Forelimb muscle (tissue), 1 donor: ENCODE results near the gene KPNA2. TPM values are rescaled to one million over a fixed set of nuclear protein-coding genes. Genes with fewer than 3 reads are reported as not detected.
"Not testable (repeated sequence)": the region's sequence is repeated elsewhere in the genome, so short reads cannot be mapped to it uniquely, and the experiment has no call there.

Experiments used
- DNase-seq: peaks from one replicate; pipeline ENCODE4 v3.0.0-alpha.2; 2013; ENCODE audit warnings: low read depth
- polyA plus RNA-seq: library from polyadenylated mRNA; unstranded; fragments of 120-200 nt; gene quantifications from one replicate; pipeline ENCODE4 v1.2.1, GENCODE V29; 2013; ENCODE audit not compliant: insufficient read length

KPNA2 gene
- polyA plus RNA-seq: 51.4 TPM

DNA sequence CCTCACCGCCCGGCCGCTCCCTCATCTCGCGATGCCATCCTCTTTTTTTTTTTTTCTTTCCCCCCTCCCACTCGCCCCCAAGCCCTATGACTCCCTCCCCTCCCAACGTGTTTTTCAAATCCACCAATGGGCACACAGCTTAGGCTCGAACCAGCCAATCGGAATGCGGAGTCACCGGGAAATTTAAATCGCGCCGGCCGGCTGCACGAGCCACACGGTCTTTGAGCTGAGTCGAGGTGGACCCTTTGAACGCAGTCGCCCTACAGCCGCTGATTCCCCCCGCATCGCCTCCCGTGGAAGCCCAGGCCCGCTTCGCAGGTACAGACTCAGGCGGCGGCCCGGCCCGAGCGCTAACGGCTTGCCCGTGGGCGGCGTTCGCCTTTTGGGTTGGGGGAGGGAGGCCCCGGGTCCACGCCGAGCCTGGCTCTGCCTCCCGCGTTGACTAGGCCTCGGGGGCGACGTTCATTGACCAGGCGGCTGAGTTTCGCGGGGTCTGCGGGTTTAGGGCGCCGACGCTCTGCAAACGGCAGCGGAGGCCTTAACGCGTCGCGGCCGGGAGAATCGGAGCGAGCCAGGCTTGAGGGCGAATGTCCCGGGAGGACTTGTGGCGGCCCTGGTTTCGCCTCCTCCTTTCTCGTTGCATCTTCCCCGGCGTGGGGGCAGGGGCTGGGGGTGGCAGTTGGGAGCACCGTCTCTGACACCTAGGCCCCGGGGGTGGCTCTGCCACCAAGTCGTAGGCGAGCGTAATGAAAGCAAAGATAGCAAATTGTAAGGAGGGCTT, at the start of gene KPNA2:
KPNA2 (plus strand) TSS at position 213 of the 781 bp plus-strand sequence. CDS start 1,398 bp downstream, outside the sequence.
- DNase-seq: peak; percentile 97

DNA sequence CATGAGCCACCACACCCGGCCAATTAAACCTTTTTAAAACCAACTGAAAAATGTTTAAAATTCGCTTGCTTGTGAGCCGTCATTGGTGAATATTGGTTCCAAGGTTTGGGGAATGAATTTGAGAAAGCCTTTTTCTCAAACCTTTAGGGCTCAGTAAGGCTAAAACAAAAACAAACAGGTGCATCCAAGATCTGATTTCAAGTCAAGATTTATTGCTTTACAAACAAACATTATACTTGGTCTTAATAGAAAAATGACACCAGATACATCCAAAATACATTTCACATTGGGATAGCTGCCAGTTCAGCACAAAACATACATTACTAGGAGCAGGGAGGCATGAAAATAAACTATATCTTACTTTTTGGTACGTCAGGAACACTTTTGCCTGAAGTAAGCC, 44.6 kb upstream of the KPNA2 start:
- DNase-seq: no peak

- no peak for DNase-seq
These were observed 42.9 kb upstream of the KPNA2 start for GRCh38 chr17:67992548-67993152.

GRCh38 chr17:67993153-67993997, 42.2 kb upstream of the KPNA2 start:
- peak; percentile 81 for DNase-seq

DNA sequence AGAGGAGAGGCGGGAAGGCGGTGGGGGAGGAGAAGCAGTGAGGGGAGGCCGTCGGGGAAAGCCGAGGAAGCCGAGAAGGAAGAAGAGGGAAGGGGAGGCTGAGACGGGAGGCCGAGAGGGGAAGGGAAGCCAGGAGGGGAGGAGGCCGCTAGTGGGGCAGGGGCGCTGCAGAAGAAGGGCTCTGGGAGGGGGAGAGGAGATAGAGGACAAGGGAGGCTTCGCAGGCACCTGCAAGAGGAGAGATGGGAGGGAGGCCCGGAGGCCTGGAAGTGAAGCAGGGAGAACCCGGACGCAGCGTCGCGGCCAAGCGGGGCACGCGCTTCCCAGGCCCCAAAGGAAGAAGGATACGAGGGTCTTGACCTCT, 41.6 kb upstream of the KPNA2 start:
- no peak for DNase-seq

DNA sequence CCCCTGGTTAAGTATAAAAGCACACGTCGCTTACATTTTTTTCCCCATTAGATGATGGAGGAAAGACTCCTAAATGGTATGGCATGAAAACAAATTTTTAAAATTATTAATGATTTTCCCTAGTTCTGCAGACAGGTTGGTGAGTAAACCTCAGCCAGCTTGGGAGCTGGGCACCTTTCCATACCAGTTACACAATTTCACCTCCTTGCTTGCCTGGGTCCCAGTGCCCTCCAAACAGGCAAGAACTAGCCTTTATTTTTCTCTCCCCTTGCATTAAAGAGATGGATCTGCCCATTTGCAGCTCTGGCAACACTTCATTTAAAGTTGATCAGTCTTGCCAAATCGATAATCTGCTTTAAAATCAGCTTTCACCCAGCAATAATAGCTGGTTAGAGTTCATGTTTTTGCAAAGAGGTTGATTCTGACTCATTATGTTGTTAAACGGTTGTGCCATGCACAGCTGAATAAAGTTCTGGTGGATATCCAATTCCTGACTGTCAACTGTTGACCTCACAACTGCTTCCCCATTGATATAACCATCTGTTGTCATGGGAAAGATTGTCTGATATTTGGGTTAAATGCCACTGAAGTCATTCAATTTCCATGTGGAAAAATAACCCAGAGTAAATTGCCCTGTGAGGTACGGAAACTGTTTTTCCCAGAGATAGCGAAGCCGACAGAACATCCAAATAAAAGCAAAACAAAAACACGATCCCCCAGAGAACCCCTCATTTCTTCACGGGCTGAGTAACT, 40.5 kb upstream of the KPNA2 start:
- DNase-seq: no peak

DNA sequence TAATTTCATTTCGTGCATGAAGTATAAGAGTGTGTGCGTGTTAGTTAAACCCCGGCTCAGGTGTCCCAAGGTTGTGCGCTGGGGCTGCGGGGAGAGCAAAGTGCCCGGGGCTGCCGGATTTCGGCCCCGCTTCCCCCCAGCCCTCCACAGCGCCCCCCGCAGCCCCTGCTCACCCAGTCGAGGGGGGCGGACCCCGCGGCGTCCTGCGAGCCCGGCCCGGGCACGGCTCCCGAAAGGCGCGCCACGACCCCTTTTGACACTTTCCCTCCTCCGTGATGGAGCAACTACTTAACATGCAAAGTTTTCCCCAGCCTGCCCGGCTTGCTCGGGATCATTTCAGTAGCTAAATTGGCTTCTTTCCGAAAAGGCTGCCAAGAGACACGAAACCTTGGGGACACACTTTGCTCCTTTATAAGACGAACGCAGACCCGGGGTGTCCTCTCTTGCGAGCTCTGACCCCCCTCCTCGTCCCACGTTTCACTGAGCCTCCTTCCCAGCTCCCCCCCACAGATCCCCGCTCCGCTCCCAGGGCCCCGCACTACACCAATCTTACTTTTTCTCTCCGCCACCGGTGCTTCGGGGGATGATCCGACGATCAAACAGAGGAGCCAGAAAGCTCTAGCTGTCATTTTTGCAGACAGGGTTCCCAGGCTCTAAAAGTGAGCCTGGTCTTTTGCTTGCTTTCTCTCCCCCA, 39.8 kb upstream of the KPNA2 start:
- DNase-seq: no peak

GRCh38 chr17:67996301-67997171, 39.0 kb upstream of the KPNA2 start, which contains the start of gene C17orf58:
C17orf58 (minus strand) TSS chr17:67996469; CDS start chr17:67996198, 271 bp downstream.
- not testable (repeated sequence) for DNase-seq

- no peak for DNase-seq
These were observed 37.1 kb upstream of the KPNA2 start for GRCh38 chr17:67998466-67998865.

GRCh38 chr17:67999291-67999911, 36.1 kb upstream of the KPNA2 start:
- DNase-seq: no peak

DNA sequence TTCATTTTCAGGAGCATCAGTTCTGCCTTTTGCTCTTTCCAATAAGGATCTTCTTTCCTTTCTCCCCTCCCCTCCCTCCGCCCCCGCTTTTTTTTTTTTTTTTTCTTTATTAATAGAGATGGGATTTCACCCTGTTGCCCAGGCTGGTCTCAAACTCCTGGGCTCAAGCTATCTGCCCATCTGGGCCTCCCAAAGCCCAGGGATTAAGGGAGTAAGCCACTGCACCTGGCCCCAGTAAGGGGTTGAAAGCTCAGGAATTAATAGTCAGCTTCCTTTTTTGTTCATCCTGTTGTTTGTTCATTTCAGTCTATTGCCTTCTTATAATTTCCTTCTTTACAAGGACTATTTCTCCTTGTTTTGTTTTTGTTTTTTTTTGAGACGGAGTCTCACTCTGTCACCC, 31.3 kb upstream of the KPNA2 start:
- DNase-seq: no peak

DNA sequence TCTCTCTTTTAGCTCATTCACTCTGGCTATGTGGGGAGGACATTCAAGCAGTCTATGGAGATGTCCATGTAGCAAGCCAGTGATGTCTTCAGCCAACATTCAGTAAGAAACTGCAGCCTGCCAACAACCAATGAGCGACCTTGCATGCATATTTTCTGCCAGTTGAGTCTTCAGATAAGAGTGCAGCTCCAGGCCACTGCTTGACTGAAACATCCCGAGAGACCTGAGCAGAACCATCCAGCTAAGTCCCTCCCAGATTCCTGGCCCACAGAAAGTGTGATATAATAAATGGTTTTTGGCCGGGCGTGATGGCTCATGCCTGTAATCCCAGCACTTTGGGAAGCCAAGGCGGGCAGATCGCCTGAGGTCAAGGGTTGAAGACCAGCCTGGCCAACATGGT, 28.7 kb upstream of the KPNA2 start:
- DNase-seq: no peak

GRCh38 chr17:68011199-68011665, 24.3 kb upstream of the KPNA2 start:
- DNase-seq: no peak

- no peak for DNase-seq
These were observed 22.1 kb upstream of the KPNA2 start for GRCh38 chr17:68013385-68013784.

- DNase-seq: no peak
These were observed 20.3 kb upstream of the KPNA2 start for GRCh38 chr17:68015081-68015723.

DNA sequence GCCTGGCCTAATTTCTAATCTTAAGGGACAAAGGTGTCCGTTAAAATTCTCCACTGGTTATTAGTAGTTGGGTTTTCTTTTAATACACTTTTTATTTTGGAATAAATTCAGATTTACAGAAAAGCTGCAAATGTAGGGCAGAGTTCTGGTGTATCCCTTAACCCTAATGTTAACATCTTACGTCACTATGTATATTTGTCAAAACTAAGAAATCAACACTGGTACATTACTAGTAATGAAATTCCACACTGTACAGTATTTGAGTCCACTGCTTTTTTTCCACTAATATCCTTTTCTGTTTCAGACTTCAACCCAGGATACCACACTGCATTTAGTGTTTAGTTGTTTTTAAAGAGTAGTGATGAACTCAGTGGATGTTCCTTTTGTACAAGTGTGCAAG, 18.7 kb upstream of the KPNA2 start:
- DNase-seq: no peak

DNA sequence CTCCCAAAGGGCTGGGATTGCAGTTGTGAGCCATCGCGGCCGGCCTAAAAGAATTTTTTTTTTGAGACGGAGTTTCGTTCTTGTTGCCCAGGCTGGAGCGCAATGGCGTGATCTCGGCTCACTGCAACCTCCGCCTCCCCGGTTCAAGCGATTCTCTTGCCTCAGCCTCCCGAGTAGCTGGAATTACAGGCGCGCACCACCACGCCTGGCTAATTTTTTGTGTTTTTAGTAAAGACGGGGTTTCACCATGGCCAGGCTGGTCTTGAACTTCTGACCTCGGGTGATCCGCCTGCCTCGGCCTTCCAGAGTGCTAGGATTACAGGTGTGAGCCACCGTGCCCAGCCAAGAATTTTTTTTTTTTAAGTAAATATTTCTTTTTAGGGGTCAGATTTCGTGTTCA, 17.0 kb upstream of the KPNA2 start:
- DNase-seq: not testable (repeated sequence)

DNA sequence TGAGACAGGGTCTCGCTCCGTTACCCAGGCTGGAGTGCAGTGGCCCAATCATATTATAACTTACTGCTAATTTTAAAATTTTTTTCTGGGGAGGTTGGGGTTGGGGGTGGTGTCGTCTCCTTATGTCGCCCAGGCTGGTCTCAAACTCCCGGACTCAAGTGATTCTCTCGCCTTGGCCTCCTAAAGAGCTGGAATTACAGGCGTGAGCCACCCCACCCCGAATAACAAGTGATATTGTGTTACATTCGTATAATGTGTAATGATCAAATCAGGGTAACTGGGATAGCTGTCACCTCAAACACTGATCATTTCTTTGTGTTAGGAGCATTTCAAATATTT, 16.2 kb upstream of the KPNA2 start:
- DNase-seq: no peak
